ENCODE data around the gene SPTBN1. TPM values are rescaled to one million over a fixed set of nuclear protein-coding genes. Genes with fewer than 3 reads are reported as not detected.

SPTBN1 gene
- total and polyA plus RNA-seq, 2 experiments from 2014 or later = 122 to 341 TPM

DNA sequence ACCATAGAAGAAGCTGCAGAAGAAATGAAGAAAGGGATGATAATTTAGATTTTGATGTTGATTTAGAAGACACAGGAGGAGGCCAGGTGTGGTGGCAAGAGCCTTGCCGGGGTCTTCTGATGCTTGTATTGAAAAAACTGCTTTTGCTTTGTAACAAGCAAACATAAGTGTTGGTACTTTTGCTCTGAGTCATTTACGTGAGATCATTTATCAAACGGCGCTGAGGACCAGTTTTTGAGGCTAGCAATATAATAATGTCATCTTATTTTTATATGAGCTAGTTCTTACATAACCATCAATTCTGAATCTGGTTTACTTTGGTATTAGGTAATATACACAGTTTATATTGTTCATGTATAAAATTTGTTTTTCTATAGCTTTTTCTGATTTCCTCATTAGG, 30.6 kb downstream of the SPTBN1 start:
- Histone ChIP-seq H3K4me1 (ENCODE audit: insufficient read depth) (peaks cover 12% of the 10 kb centered on the region), H3K4me2 (no peak overlapping the region), H3K27me3 (no peaks in the 10 kb centered on the region), H4K20me1 (ENCODE audit: insufficient read depth, poor library complexity, severe bottlenecking) (peaks cover 30% of the 10 kb centered on the region), H2AFZ (no peak overlapping the region), H3K79me2 (peaks cover 79% of the 10 kb centered on the region), H3K9me3 (ENCODE audit: low read depth) (no peaks in the 10 kb centered on the region), H3K4me3 (no peak overlapping the region), H3K27ac (no peak overlapping the region), H3K36me3 (replicated peaks; ENCODE audit: insufficient read depth, low read depth) (no peaks in the 10 kb centered on the region), H3K9me2 (replicated peaks; ENCODE audit: insufficient read depth) (no peaks in the 10 kb centered on the region)
- WGBS (ENCODE audit: low lambda C conversion rate, missing lambda C conversion rate) = 81% methylated on average over 4 of the region's 4 CpGs
- TF ChIP-seq, protein P1, sequence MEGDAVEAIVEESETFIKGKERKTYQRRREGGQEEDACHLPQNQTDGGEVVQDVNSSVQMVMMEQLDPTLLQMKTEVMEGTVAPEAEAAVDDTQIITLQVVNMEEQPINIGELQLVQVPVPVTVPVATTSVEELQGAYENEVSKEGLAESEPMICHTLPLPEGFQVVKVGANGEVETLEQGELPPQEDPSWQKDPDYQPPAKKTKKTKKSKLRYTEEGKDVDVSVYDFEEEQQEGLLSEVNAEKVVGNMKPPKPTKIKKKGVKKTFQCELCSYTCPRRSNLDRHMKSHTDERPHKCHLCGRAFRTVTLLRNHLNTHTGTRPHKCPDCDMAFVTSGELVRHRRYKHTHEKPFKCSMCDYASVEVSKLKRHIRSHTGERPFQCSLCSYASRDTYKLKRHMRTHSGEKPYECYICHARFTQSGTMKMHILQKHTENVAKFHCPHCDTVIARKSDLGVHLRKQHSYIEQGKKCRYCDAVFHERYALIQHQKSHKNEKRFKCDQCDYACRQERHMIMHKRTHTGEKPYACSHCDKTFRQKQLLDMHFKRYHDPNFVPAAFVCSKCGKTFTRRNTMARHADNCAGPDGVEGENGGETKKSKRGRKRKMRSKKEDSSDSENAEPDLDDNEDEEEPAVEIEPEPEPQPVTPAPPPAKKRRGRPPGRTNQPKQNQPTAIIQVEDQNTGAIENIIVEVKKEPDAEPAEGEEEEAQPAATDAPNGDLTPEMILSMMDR (IDR thresholded peaks at IDR 0.05; ENCODE audit: poor library complexity) = no peak
- TF ChIP-seq EZH2phosphoT487 (IDR thresholded peaks at IDR 0.05; ENCODE audit: low read depth, severe bottlenecking, unreplicated experiment) (no peak), EZH2 (IDR thresholded peaks at IDR 0.05; ENCODE audit: borderline replicate concordance) (no peak)
- DNase-seq (ENCODE audit: low spot score) = no peak

- DNase-seq (ENCODE audit: low spot score) = no peak
- Histone ChIP-seq H3K27ac (no peak overlapping the region), H3K36me3 (replicated peaks; ENCODE audit: insufficient read depth, low read depth) (no peaks in the 10 kb centered on the region), H3K4me2 (no peak overlapping the region), H3K9me2 (replicated peaks; ENCODE audit: insufficient read depth) (no peaks in the 10 kb centered on the region), H3K79me2 (peaks cover 85% of the 10 kb centered on the region), H4K20me1 (ENCODE audit: insufficient read depth, poor library complexity, severe bottlenecking) (peaks cover 23% of the 10 kb centered on the region), H2AFZ (no peak overlapping the region), H3K4me1 (ENCODE audit: insufficient read depth) (peaks cover 7% of the 10 kb centered on the region), H3K27me3 (no peaks in the 10 kb centered on the region), H3K9me3 (ENCODE audit: low read depth) (no peaks in the 10 kb centered on the region), H3K4me3 (no peak overlapping the region)
- 90% methylated on average over 2 of the region's 2 CpGs for WGBS (ENCODE audit: low lambda C conversion rate, missing lambda C conversion rate)
- TF ChIP-seq, protein P1 (IDR thresholded peaks at IDR 0.05; ENCODE audit: poor library complexity) = no peak
- TF ChIP-seq EZH2 (IDR thresholded peaks at IDR 0.05; ENCODE audit: borderline replicate concordance) (no peak), EZH2phosphoT487 (IDR thresholded peaks at IDR 0.05; ENCODE audit: low read depth, severe bottlenecking, unreplicated experiment) (no peak)
Observed at GRCh38 chr2:54490863-54491262, 34.7 kb downstream of the SPTBN1 start.

GRCh38 chr2:54492335-54492734, 36.2 kb downstream of the SPTBN1 start:
- Histone ChIP-seq H2AFZ (no peak overlapping the region), H3K79me2 (peaks cover 87% of the 10 kb centered on the region), H3K27ac (no peak overlapping the region), H3K4me3 (no peak overlapping the region), H4K20me1 (ENCODE audit: insufficient read depth, poor library complexity, severe bottlenecking) (peaks cover 19% of the 10 kb centered on the region), H3K36me3 (replicated peaks; ENCODE audit: insufficient read depth, low read depth) (no peaks in the 10 kb centered on the region), H3K27me3 (no peaks in the 10 kb centered on the region), H3K9me2 (replicated peaks; ENCODE audit: insufficient read depth) (no peaks in the 10 kb centered on the region), H3K9me3 (ENCODE audit: low read depth) (no peaks in the 10 kb centered on the region), H3K4me1 (ENCODE audit: insufficient read depth) (peaks cover 7% of the 10 kb centered on the region), H3K4me2 (no peak overlapping the region)
- no peak for DNase-seq (ENCODE audit: low spot score)
- WGBS (ENCODE audit: low lambda C conversion rate, missing lambda C conversion rate) = 53% methylated on average over 2 of the region's 2 CpGs
- TF ChIP-seq EZH2phosphoT487 (IDR thresholded peaks at IDR 0.05; ENCODE audit: low read depth, severe bottlenecking, unreplicated experiment) (no peak), EZH2 (IDR thresholded peaks at IDR 0.05; ENCODE audit: borderline replicate concordance) (no peak)
- TF ChIP-seq, protein P1 (IDR thresholded peaks at IDR 0.05; ENCODE audit: poor library complexity) = no peak

GRCh38 chr2:54494087-54494486, 38.0 kb downstream of the SPTBN1 start:
- no peak overlapping the region for H3K4me3 ChIP-seq
- no peak for DNase-seq (ENCODE audit: low spot score)
- peaks cover 19% of the 10 kb centered on the region for H4K20me1 ChIP-seq (ENCODE audit: insufficient read depth, poor library complexity, severe bottlenecking)
- no peaks in the 10 kb centered on the region for H3K9me2 ChIP-seq (replicated peaks; ENCODE audit: insufficient read depth)
- no peak for TF ChIP-seq EZH2 (IDR thresholded peaks at IDR 0.05; ENCODE audit: borderline replicate concordance)
- H2AFZ ChIP-seq = no peak overlapping the region
- peaks cover 85% of the 10 kb centered on the region for H3K79me2 ChIP-seq
- 62% methylated on average over 3 of the region's 3 CpGs for WGBS (ENCODE audit: low lambda C conversion rate, missing lambda C conversion rate)
- H3K36me3 ChIP-seq (replicated peaks; ENCODE audit: insufficient read depth, low read depth) = no peaks in the 10 kb centered on the region
- no peak overlapping the region for H3K4me2 ChIP-seq
- H3K9me3 ChIP-seq (ENCODE audit: low read depth) = no peaks in the 10 kb centered on the region
- H3K27me3 ChIP-seq = no peaks in the 10 kb centered on the region
- peaks cover 16% of the 10 kb centered on the region for H3K4me1 ChIP-seq (ENCODE audit: insufficient read depth)
- no peak overlapping the region for H3K27ac ChIP-seq
